AG04449 (cell line): ENCODE data around the gene ICAM1.

Experiments used
- CTCF ChIA-PET: fragments of 350-600 bp; formaldehyde crosslinking; extraction: SDS; loops from one replicate; lab custom pipeline; 2021; ENCODE audit warnings: antibody characterized with exemption; lab: Yijun Ruan, JAX
- POLR2A ChIA-PET: fragments of 400-600, 350-600 bp; formaldehyde crosslinking; extraction: SDS; loops from one replicate; lab custom pipeline; 2020; ENCODE audit warnings: antibody characterized with exemption, inconsistent platforms; lab: Yijun Ruan, JAX
- DNase-seq: peaks from one replicate; pipeline ENCODE4 v3.0.0-alpha.2; 2010; ENCODE audit warnings: low read depth, low spot score
- H3K4me3 ChIP-seq: 2 replicates; pipeline ENCODE4 v1.5.1; 2011; ENCODE audit warnings: low read depth, mild to moderate bottlenecking, control low read depth, low read length
- TF ChIP-seq, protein P1 (sequence below): IDR thresholded peaks from one replicate; pipeline ENCODE4 v1.5.1; 2011; ENCODE audit warnings: mild to moderate bottlenecking, moderate library complexity, low read length, control low read depth, inconsistent platforms; ENCODE audit not compliant: insufficient read depth; ENCODE audit errors: missing control alignments

ICAM1 gene

DNA sequence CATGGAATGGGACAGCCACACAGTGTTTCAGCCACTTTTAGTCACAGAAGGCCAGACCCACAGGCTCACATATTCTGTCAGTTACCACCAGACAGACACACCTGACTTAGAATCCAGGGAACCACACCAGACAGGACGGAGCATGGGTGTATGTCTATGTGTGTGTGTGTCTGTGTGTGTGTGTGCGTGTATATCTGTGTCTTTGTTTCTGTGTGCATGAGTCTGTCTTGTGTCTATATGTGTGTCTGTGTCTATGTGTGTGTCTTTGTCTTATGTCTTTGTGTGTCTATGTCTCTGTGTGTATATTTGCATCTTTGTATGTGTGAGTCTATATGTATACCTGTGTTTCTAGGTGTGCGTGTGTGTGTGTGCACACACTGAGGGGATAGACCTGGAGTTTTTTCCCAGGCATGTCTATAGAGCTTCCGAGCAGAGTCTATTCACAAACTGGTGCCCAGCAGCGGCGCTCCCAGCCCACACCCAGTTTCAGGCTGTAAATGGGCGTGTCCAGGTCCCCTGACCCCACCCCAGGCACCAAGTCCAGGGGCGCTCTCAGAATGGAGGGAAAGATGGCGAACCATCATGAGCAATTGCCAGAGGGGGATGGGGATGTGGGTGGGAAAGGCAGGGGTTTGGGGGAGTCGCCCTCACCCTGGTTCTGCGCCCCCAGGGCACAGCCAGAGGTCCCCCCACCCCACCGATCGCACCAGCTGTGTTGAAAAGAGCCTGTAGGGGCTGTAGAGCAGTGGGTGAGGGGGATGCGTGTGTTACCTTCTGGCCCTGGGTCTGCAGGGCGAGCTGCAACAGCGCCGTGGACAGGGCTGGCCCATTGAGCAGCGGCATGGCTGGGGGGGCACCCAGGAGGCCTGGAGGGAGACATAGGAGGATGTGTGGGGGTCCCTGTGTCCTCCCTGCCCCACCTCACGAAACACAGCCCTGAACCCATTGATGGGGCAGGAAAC is 51.2 kb downstream of the ICAM1 start:
- TF ChIP-seq, protein P1, sequence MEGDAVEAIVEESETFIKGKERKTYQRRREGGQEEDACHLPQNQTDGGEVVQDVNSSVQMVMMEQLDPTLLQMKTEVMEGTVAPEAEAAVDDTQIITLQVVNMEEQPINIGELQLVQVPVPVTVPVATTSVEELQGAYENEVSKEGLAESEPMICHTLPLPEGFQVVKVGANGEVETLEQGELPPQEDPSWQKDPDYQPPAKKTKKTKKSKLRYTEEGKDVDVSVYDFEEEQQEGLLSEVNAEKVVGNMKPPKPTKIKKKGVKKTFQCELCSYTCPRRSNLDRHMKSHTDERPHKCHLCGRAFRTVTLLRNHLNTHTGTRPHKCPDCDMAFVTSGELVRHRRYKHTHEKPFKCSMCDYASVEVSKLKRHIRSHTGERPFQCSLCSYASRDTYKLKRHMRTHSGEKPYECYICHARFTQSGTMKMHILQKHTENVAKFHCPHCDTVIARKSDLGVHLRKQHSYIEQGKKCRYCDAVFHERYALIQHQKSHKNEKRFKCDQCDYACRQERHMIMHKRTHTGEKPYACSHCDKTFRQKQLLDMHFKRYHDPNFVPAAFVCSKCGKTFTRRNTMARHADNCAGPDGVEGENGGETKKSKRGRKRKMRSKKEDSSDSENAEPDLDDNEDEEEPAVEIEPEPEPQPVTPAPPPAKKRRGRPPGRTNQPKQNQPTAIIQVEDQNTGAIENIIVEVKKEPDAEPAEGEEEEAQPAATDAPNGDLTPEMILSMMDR: no peak
- POLR2A ChIA-PET: no interaction called here

DNA sequence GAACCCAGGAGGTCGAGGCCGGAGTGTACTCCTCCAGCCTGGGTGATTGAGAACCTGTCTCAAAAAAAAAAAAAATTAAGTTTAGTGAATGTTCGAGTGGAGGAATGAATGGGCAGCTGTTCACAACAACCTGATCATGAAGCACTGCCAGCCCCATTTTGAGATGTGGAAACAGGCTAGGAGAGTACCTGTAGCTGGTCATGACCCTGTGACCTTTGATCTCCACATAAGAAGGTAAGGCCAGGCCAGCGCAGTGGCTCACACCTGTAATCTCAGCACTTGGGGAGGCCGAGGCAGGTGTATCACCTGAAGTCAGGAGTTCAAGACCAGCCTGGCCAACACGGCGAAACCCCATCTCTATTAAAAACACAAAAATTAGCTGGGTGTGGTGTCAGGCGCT is 54.8 kb downstream of the ICAM1 start:
- no peak for DNase-seq
- POLR2A ChIA-PET: no interaction called here
- H3K4me3 ChIP-seq: no peak overlapping the region
- TF ChIP-seq, protein P1: no peak
- CTCF ChIA-PET: interaction anchor here (0.7 to 1.6 kb wide), 4 partner anchors 9 to 67 kb away, joined by 3 to 4 read pairs (median 4); no protein-coding TSS in a partner anchor

More for the DNA sequence above, 51.2 kb downstream of the ICAM1 start:
- DNase-seq: no peak
- no peak overlapping the region for H3K4me3 ChIP-seq
- CTCF ChIA-PET: interaction anchor here (0.7 to 1.4 kb wide), 2 partner anchors 9 to 61 kb away, joined by 3 read pairs; no protein-coding TSS in a partner anchor

DNA sequence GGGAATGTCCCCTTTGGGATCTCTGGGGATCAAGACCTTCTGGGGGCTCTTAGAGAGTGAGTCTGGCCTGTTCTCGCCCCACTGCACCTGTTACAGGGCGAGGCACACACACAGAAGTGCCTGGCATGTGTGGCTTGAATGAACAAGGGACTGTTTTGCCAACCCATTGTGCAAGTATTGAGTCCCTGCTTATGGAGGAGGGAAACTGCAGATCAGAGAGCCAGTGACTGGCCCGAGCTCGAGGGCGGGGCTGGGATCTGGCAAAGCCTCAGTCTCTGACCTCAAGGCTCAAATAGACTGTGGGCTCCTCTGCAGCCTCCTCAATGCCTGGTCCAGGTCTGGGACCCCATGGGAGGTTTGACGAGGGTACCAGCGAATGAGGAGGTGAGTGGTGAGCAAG is 56.9 kb downstream of the ICAM1 start:
- POLR2A ChIA-PET: interaction anchor here (0.8 kb wide), 1 partner anchor 17 kb away, joined by 3 read pairs; no protein-coding TSS in a partner anchor
- DNase-seq: no peak
- H3K4me3 ChIP-seq: no peak overlapping the region
- CTCF ChIA-PET: interaction anchor here (1.7 kb wide), 1 partner anchor 61 kb away, joined by 5 read pairs; no protein-coding TSS in a partner anchor
- TF ChIP-seq, protein P1: no peak

DNA sequence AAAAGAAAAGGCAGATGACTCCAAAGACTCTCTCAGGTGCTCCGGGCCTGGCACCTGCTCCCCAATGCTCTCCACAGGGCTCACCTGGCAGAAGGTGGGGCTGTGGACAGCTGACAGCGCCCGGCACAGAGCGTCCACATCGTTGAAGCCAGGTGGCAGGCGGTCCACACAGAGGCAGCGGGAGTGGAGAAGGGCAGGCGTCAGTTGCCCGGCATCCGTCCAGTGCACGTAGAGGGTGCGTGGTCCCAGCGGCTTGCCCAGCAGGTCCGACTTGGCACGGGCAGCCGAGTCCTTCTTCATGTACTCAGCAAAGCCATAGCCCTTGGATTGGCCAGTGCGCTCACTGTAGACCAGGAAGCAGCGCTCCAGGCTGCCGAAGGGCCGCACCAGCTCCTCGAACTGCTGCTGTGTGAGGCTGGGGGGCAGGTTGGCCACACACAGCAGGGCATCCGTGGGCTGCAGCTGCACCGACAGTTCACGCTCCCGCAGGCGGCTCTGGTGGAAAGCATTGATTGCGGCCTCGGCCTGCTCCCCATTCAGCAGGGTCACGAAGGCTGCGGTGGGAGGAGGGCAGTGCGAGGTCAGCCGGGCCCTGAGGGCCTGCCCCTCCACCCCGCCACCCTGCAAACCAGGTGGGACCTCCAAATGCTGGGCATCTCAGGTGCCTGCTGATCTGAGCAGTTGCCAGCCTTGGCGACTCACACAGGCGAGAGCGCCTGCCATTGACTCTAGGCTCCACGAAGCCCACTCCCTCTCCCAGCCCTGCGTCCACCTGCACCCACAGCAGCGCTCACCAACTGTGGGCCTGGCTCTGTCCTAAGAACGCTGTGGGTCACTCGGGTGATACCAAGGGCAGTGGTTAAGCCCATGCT is 57.9 kb downstream of the ICAM1 start:
- POLR2A ChIA-PET: no interaction called here
- CTCF ChIA-PET: interaction anchor here (1.9 kb wide), 1 partner anchor 37 kb away, joined by 5 read pairs; no protein-coding TSS in a partner anchor
- H3K4me3 ChIP-seq: no peak overlapping the region
- DNase-seq: no peak
- TF ChIP-seq, protein P1: no peak

DNA sequence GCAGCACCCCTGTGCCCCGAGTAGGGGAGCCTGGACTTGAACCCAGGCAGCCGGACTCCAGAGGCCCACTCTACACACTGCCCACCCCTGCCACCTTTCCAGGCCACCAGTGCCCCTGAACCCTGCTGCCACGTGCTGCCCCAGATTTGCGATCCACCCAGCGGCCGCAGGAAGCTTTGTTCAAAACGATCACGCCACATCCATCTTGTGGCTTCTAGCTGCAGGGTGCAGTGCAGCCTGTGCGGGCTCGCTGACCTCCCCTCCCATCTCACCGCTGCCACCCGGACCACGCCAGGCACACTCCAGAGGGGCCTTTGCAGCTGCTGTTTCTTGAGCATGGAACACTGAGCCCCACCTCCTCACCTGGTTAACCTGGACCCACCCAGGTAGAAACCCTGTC is 58.6 kb downstream of the ICAM1 start:
- TF ChIP-seq, protein P1: no peak
- no peak for DNase-seq
- no peak overlapping the region for H3K4me3 ChIP-seq
- ChIA-PET POLR2A (interaction anchor here (0.8 kb wide), 1 partner anchor 41 kb away, joined by 4 read pairs; no protein-coding TSS in a partner anchor), CTCF (interaction anchor here (1.4 to 1.9 kb wide), 2 partner anchors 38 to 60 kb away, joined by 5 read pairs; no protein-coding TSS in a partner anchor)
